Activated T-helper 9 cell treated with anti-CD3 and anti-CD28 coated beads, Interleukin-2, amount 50 U/mL, for 16 hours (primary cell): ENCODE measurements around the gene RNU6-9.

ENCODE experiments used
- DNase-seq: peaks from one replicate; pipeline ENCODE4 v3.0.0-alpha.2; 2020; ENCODE audit warnings: low read depth

Gene RNU6-9

DNA sequence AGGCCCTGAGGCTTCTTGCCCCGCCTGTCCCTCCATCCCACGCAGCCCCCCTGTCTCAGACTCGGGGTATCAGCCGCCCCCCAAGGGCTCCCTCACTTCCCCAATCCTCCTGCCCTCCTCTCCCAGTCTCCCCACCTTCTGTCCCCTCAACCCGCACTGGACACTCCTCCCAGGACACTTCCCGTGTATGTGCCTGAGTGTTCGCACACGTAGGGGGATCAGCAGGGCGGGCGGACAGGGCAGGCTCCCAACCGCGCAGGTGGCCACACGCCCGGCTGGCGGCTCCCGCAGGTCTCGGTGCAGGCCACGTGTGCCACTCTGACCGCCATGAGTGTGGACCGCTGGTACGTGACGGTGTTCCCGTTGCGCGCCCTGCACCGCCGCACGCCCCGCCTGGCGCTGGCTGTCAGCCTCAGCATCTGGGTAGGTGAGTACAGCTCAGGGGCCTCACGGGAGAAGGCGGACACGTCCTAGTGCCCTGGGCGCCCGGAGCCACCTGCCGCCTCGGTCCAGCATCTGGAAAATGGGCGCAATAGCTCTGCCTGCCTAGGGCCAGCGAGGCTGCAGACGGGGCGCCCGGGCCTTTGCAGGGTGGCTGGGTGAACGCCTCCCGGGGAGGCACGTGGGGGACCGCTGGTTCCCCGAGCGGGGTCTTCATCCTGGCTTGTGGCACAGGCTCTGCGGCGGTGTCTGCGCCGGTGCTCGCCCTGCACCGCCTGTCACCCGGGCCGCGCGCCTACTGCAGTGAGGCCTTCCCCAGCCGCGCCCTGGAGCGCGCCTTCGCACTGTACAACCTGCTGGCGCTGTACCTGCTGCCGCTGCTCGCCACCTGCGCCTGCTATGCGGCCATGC lies 26.1 kb downstream of the RNU6-9 start:
- DNase-seq: no peak

DNA sequence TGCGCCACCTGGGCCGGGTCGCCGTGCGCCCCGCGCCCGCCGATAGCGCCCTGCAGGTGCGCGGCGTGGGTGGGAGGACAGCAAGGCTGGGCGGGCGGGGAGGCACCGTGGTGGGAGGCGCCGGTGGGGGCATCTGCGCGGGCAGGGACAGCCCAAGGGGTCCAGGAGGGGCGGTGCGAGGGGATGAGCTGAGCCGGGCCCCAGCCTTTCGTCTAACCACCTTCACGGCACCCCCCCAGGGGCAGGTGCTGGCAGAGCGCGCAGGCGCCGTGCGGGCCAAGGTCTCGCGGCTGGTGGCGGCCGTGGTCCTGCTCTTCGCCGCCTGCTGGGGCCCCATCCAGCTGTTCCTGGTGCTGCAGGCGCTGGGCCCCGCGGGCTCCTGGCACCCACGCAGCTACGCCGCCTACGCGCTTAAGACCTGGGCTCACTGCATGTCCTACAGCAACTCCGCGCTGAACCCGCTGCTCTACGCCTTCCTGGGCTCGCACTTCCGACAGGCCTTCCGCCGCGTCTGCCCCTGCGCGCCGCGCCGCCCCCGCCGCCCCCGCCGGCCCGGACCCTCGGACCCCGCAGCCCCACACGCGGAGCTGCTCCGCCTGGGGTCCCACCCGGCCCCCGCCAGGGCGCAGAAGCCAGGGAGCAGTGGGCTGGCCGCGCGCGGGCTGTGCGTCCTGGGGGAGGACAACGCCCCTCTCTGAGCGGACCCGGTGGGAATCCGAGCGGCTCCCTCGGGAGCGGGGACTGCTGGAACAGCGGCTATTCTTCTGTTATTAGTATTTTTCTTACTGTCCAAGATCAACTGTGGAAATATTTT lies 27.0 kb downstream of the RNU6-9 start:
- peak; percentile 55 for DNase-seq

DNA sequence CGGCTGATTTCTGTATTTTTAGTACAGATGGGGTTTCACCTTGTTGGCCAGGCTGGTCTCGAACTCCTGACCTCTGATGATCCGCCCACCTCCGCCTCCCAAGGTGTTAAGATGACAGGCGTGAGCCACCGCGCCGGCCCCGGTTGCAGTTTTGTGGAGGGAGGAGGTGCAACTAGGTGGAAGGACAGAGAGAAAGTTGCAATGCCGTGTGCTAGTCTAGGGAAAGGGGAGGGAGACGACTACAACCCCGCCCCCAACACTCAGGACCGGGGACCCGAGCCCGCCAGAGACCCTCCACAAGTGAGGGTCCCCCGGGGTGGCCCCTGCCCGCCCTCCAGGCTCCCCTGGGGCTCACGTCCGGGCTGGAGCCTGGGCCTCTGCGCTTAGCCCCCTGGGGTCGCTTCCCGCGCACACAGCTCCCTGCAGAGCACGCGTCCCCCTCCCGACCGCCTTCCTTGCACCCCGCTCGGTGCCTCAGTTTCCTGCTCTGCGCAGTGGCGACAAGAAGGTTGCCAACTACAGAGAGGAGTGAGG lies 31.3 kb downstream of the RNU6-9 start:
- DNase-seq: no peak

DNA sequence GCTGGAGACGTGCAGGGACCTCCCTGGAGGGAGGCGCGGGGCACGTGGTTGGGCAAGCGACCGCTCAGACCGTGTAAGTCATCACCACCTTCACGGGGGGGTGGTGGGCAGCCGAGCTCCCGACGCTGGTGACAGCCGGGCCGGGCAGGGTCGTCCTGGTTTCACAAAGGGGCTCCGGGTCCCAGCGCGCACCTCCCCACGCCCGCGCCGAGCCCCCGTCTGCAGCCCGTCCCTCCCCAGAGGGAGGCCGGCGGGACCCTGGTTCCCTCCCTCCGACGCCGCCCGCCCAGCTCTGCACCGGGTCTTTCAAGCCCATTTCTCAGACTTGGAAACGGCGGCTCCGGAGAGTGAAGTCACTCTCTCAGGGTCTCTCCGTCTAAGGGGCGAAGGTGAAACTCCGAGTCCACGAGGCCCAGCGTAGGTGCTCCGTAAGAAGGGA lies 31.8 kb downstream of the RNU6-9 start:
- no peak for DNase-seq

DNA sequence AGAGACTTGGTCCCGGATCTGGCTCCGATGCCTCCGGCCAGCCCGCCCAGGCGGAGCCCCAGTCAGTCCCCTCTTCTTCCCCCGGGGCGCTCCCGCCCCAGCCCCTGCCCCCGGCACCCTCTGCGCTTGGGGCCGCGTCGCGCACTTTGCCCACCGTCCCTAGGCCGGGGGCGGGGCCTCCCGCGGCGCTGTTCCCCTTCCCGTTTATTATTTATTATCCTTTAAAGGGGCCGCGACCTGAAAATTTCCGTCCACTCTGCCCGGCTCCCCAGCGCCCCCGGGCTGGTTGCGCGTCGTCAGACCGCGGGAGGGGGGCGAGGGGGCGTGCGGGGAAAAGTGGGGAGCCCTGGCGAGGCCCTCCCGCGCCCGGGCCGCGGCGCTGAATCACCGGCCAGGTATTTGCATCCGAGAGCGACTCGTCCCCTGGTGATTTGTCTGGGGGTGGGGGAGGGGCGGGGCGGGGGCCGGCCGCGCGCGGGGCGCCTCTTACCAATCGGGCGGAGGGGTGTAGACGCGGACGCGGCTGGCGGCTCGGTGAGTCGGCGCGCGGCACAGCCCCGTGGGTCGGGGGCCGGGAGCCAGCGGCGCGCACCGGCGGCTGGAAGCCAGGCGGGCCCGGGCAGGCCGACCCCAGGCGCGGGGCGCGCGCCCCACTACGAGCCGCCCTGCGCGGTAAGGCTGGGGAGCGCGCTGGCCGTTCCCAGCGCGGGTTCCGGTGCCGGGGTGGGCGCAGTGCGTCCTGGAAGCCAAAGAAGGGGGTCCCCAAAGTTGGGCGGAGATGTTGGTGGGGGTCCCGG lies 32.4 kb downstream of the RNU6-9 start, which contains the start of gene ARID3A:
Gene ARID3A, plus strand, starts transcription at position 510 of the 797 bp plus-strand sequence. CDS start 3,494 bp downstream, outside the sequence.
- peak; percentile 72 for DNase-seq

DNA sequence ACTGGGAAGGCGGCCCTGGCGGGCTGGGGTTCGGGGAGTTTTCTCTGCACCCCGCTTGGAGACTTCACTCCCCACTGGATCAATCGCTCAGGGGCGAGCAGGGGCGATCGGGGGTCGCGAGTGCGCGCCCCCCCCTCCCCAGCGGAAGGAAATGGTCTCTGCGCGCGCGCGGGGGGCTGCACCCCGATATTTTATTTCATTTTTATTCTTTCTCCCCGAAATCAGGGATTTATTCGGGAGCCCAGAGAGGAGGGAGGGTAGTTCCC lies 33.0 kb downstream of the RNU6-9 start:
- no peak for DNase-seq

DNA sequence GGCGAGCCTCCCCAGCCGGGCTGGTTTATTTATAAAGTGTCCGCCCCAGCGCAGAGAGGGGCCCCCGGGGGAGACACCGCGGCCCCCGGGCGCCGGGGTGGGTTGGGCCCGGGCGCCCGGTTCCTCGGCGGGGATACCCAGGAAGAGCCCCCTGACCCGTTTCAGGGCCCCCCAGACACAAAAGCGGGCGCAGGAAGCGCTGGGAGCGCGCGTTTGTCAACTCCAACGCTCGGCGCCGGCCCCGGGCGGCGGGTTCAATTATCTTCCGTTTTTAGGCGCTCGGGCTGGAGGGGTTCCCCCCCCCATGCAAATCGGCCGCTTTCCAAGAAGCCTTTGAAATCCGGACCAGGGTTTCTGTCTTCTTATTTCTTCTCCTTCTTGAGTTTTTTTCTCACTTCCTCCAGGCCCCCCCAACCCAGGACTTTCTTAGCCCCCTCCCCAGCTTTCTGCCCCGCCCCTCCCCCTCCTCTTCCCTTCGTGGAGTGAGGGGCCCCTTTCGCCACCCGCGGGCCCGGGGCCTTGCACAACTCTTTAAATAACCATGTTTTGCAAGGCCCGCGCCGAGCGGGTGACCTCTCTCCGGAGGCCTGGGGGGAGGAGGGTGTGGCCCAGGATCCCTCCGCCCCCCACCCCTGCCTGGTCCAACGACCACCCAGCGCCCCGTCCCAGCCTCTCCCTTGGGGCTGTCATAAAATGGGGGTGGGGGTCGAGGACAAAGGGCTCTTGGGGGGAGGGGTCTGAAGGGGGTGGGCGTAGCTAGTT lies 33.5 kb downstream of the RNU6-9 start:
- no peak for DNase-seq

DNA sequence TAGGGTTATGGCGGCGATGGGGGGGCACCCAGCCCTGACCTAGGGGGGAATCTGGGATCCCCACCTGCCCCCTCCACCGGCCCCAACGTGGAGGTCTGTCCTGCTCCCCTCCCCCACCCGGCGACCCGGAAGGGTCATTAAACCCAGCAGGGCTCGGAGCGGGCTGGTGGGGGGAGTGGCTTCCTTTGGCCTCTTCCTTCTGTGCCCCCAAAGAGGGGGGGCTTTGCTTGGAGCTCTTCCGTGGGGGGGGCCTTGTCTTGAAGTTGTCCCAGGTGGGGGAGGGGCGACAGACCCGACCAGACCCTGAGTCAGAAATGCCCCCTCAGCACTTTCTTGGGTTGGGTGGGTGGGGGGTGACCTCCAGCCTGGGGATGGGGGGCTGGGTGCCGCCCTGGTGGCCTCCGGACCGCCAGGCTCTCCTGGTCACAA lies 34.1 kb downstream of the RNU6-9 start:
- DNase-seq: no peak

DNA sequence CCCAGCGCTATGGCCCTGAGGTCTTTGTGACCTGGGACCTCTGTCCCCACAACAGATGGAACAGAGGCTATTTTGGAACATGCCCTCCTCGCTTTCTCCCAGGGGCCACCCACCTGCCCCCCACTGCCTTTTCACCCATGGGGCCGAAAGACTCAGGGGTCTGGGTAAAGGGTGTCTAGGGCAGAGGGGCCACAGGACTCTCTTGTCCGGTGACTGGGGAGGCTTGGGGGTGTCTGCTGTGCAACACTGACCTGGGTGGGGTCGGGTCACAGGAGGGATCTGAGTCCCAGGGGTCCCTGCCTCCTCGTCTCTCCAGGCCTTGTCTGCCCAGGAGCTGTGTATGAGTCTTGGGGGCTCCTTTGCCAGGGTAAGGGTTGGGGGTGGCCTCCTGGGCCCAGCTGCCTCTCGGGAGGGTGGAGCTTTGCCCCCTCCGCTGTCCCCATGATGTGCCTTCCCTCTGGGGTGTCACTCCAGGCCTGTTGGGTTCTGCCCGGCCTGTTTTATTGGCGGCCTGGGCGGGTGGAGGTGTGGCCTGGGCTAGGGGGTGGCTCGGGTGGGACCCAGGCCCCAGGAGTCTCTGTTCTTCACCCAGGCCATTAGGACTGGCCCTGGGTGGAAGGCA lies 34.6 kb downstream of the RNU6-9 start:
- DNase-seq: no peak

DNA sequence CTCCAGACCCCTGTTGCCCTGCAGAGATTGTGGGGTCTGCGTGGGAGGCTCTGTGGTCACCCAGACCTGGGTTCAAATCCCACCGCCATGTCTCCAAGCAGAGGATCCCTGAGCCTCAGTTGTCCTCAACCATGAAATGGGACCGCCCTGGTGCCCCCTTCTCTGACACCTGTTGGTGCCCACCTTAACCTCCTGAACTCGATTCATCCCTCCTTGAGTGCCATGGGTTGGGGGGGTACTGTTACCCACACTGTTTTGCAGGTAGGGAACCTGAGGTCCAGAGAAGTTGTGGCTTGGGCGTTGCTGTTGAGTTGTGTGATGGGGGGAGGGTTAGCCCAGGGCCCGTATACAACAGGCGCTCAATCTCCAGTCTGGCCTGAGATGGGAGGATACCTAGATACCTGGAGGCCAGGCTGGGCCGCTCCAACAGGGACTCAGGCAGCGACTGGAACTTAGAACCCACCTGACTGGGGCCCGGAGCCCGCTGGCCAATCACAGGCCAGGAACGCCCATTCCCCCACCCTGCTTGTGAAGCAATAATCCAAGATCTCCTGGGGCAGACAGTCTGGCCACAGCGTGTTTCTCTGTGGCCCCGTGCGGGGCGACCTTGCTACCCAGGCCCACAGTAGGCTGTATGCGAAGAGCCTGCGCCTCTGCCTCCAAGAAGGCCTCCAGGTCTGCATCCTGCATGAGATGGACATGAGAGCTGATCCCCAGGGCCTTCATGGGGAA lies 35.4 kb downstream of the RNU6-9 start:
- DNase-seq: no peak

DNA sequence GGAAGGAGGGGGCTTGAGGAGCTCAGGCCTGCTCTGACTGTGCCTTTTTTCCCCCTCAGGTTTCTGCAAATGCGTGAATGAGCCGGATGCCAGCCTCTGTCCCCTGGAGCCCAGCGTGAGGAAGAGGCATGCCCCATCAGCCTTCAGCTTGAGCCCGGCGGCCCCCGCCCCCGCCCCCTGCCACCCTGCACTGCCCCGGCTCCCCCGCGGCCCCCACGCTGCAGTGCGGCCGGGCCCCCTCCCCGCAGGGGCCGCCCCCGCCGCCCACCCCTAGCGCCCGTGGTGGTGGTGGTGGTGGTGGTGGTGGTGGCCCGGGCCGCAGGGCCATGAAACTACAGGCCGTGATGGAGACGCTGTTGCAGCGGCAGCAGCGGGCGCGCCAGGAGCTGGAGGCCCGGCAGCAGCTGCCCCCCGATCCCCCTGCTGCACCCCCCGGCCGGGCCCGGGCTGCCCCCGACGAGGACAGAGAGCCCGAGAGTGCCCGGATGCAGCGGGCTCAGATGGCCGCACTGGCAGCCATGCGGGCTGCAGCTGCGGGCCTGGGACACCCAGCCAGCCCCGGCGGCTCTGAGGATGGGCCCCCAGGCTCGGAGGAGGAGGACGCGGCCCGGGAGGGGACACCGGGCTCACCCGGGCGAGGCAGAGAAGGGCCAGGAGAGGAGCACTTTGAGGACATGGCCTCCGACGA lies 36.1 kb downstream of the RNU6-9 start:
- no peak for DNase-seq

DNA sequence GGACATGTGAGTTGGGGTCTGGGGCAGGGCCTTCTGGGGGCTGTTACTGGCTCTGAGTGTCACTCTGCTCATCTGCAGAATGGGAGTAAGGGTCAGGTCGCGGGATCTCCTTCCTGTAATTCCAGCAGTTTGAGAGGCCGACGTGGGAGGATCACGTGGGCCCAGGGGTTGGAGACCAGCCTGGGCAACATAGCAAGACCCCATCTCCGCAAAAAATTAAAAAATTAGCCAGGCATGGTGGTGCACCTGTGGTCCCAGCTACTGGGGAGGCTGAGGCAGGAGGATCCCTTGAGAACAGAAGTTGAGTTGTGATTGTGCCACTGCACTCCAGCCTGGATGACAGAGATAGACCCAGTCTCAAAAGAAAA lies 36.6 kb downstream of the RNU6-9 start:
- no peak for DNase-seq

DNA sequence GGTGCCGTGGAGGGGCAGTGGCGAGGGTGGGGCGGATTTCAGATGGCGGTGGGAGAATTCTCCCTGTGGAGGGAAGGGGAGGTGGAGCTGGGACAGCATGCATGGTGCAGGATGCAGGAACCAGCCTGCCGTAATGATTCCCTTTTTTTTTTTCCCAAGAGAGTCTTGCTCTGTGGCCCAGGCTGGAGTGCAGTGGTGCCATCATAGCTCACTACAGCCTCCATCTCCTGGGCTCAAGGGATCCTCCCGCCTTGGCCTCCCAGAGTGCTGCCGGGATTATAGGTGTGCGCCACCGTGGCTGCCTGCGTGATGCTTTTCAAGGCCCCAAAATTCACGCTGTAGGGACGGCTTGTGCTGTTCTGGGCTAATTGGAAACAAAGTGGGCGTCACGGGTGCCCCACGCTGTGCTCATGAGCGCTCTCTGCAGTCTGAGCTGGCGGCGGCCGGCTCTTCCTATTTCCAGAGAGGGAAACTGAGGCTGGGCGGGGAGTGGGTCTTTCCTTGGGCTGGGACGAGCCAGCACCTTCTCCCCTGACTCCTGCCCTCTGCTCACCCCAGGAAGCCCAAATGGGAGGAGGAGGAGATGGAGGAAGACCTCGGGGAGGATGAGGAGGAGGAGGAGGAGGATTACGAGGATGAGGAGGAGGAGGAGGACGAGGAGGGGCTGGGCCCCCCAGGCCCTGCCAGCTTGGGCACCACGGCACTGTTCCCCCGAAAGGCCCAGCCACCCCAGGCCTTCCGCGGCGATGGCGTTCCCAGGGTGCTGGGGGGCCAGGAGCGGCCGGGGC lies 38.8 kb downstream of the RNU6-9 start:
- DNase-seq: no peak

DNA sequence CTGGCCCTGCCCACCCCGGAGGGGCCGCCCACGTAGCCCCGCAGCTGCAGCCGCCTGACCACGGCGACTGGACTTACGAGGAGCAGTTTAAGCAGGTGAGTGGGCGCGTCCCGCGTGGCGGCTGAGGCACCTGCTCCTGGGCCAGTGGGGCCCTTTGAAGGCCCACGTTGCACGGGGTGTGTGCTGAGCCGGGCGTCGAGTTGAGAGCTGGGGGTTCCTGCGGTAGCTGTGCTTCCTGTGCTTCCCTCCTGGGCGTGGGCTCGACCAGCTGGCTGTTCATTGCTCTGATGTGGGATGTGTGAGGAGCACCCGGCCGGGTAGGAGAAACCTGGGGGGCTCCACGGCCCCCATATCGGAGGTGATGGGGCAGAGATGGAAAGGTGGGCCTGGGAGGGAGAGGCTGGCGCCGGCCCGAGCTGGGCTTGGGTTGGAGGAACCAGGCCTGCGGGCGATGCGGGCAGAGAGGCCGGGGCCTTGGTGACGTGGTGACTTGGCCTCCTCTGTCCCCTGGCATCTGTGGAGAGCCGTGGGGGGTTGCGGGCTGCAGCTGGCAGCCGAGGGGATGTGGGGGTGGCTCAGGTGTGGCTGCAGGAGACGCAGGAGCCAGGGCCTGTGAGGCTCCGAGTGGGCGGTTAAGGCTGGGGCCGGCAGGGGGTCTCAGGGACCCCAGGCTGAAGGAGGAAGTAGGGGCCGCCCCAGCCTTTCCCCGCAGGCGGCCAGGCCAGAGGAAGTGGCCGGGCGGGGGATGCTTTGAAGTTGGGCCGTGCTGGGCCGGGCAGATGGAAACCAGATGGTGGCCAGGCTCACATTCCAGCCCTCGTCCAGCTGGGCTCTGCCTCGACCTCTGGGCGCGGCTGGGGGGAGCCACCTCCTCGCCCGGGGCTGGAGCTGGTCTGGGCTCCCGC lies 39.6 kb downstream of the RNU6-9 start:
- no peak for DNase-seq

DNA sequence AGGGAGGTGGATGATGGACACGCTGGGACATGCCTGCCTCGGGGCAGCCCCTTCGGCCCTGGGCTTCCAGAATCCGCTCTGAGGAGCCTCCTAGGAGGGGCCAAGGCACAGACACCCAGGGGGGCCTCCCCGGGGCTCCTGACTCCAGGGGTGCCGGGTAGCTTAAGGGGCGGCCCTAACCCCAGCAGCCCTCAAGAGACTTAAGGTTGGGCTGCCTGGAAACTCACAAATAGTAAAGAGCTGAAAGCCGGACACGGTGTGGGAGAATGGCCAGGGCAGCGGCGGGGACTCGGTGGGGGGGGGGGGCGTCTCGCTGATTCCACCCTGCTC lies 40.2 kb downstream of the RNU6-9 start:
- DNase-seq: no peak

DNA sequence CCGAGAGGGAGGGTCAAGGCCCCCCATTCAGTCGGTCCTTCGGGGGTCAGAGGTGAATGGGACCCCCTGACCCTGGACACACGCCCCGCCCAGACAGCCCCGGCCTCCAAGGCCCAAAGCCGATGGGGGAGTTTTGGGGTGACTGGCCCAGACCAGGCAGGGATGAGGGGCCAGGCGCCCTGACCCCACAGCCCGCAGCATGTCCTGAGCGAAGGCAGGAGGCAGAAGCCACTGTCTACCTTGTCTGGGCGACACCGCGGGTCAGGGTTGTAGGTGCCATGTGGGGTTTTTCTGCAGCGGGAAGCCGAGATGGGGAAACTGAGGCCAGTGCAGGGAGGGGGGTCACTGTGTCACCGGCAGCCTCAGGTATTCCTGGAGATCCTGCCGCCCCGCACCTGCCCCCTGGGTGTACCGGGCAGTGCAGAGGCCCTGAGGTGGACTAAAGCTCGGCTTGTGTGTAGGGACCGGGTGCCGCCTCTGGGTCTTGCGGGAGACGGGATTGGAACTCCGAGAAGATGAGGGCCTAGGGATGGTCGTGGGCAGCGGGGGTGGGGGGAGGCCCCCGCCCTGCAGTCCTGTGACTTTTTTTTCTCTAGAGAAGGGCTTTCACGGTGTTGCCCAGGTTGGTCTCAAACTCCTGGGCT lies 41.0 kb downstream of the RNU6-9 start:
- no peak for DNase-seq

DNA sequence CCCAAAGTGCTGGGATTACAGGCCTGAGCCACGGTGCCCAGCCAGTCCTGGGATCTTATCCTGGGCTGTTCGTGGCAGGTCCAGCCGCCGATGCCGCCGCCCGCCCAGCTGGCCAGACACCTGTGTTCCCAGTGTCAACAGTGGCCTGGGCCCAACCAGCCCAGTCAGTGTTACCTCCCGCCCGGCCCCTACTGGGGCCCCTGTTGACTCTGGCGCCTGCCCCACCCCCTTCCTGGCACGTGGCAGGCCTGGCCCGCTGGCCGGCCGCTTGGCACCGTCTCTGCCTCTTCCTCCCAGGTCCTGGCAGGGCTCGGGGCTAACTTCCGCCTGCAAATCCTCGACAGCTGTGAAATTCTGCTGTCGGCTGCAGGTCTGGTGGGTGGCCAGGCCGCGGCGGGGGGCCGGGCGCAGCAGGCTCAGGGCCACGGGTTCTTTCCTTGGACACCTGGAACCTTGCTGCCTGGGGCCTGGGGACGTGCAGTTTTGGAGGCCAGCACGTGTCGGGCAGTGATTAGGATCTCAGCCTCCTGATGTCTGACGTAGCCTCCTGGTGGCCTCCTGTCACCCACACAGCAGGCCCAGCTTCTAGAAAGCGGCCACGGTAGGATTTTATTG lies 41.7 kb downstream of the RNU6-9 start:
- DNase-seq: no peak
